Renal pelvis (tissue), 12 donors: ENCODE data around the gene GDAP2. TPM values are rescaled to one million over a fixed set of nuclear protein-coding genes. Genes with fewer than 3 reads are reported as not detected.
"Not testable (repeated sequence)": the region's sequence is repeated elsewhere in the genome, so short reads cannot be mapped to it uniquely, and the experiment has no call there.

Experiments
- DNase-seq: peaks from one replicate; pipeline ENCODE4 v3.0.0-alpha.2; 2013
- long read RNA-seq, 16 experiments: transcript quantifications; one replicate each; lab custom pipeline, GENCODE V29; 2026
- polyA plus RNA-seq, 3 donors: library from polyadenylated mRNA; unstranded; fragments of 120-200 nt; gene quantifications; one replicate each; pipeline ENCODE4 v1.2.1, GENCODE V29; 2013; ENCODE audit not compliant: insufficient read length in 3 of 3

The GDAP2 gene
- polyA plus RNA-seq = 10 to 100 TPM; 13.7 to 17.2 (median 16.9) TPM
- long read RNA-seq, donor 1, full-length matches to known transcripts = 1 of 1 reads
- long read RNA-seq, donor 1, partial matches to known transcripts = 0 of 1 reads
- long read RNA-seq, donor 1, other reads (novel, unspliced or antisense) = 0 of 1 reads
- long read RNA-seq, donor 2, full-length matches to known transcripts = 3 of 3 reads
- long read RNA-seq, donor 2, partial matches to known transcripts = 0 of 3 reads
- long read RNA-seq, donor 2, other reads (novel, unspliced or antisense) = 0 of 3 reads
- long read RNA-seq, donor 3, full-length matches to known transcripts = 1 of 1 reads
- long read RNA-seq, donor 3, partial matches to known transcripts = 0 of 1 reads
- long read RNA-seq, donor 3, other reads (novel, unspliced or antisense) = 0 of 1 reads
- long read RNA-seq, donor 4, full-length matches to known transcripts = 2 of 2 reads
- long read RNA-seq, donor 4, partial matches to known transcripts = 0 of 2 reads
- long read RNA-seq, donor 4, other reads (novel, unspliced or antisense) = 0 of 2 reads
- long read RNA-seq, donor 5, full-length matches to known transcripts = 1 of 1 reads
- long read RNA-seq, donor 5, partial matches to known transcripts = 0 of 1 reads
- long read RNA-seq, donor 5, other reads (novel, unspliced or antisense) = 0 of 1 reads
- long read RNA-seq, donor 6, full-length matches to known transcripts = 2 of 2 reads
- long read RNA-seq, donor 6, partial matches to known transcripts = 0 of 2 reads
- long read RNA-seq, donor 6, other reads (novel, unspliced or antisense) = 0 of 2 reads
- long read RNA-seq, donor 7 = 0 reads
- long read RNA-seq, donor 8 = 0 reads
- long read RNA-seq, donor 9, full-length matches to known transcripts = 1 of 1 reads
- long read RNA-seq, donor 9, partial matches to known transcripts = 0 of 1 reads
- long read RNA-seq, donor 9, other reads (novel, unspliced or antisense) = 0 of 1 reads
- long read RNA-seq, donor 10, full-length matches to known transcripts = 1 of 1 reads
- long read RNA-seq, donor 10, partial matches to known transcripts = 0 of 1 reads
- long read RNA-seq, donor 10, other reads (novel, unspliced or antisense) = 0 of 1 reads
- long read RNA-seq, donor 11, full-length matches to known transcripts = 2 of 2 reads
- long read RNA-seq, donor 11, partial matches to known transcripts = 0 of 2 reads
- long read RNA-seq, donor 11, other reads (novel, unspliced or antisense) = 0 of 2 reads
- long read RNA-seq, donor 12, full-length matches to known transcripts = 2 of 2 reads
- long read RNA-seq, donor 12, partial matches to known transcripts = 0 of 2 reads
- long read RNA-seq, donor 12, other reads (novel, unspliced or antisense) = 0 of 2 reads
- long read RNA-seq, donor 13, full-length matches to known transcripts = 2 of 2 reads
- long read RNA-seq, donor 13, partial matches to known transcripts = 0 of 2 reads
- long read RNA-seq, donor 13, other reads (novel, unspliced or antisense) = 0 of 2 reads
- long read RNA-seq, donor 14 = 0 reads
- long read RNA-seq, donor 15, full-length matches to known transcripts = 1 of 1 reads
- long read RNA-seq, donor 15, partial matches to known transcripts = 0 of 1 reads
- long read RNA-seq, donor 15, other reads (novel, unspliced or antisense) = 0 of 1 reads
- long read RNA-seq, donor 16, full-length matches to known transcripts = 3 of 3 reads
- long read RNA-seq, donor 16, partial matches to known transcripts = 0 of 3 reads
- long read RNA-seq, donor 16, other reads (novel, unspliced or antisense) = 0 of 3 reads

GRCh38 chr1:117929343-117930172 is at the start of gene GDAP2, which contains the start of gene WDR3:
Gene GDAP2 (minus strand): TSS chr1:117929621. CDS start chr1:117920357, 9,264 bp downstream.
Gene WDR3 (plus strand): TSS chr1:117929739. CDS start chr1:117933320, 3,581 bp downstream.
- DNase-seq = peak; percentile 98

GRCh38 chr1:117976381-117976780 is 47.0 kb upstream of the GDAP2 start:
- DNase-seq = no peak

GRCh38 chr1:117971777-117972176 is 42.4 kb upstream of the GDAP2 start:
- no peak for DNase-seq

GRCh38 chr1:117970252-117970651 is 40.8 kb upstream of the GDAP2 start:
- DNase-seq = peak; percentile 62

- no peak for DNase-seq
These were observed 38.5 kb upstream of the GDAP2 start for GRCh38 chr1:117967881-117968280.

- no peak for DNase-seq
These were observed 38.1 kb upstream of the GDAP2 start for GRCh38 chr1:117967477-117967876.

- DNase-seq = no peak
These were observed 35.0 kb upstream of the GDAP2 start for GRCh38 chr1:117964290-117965038.

GRCh38 chr1:117959364-117959763 is 29.9 kb upstream of the GDAP2 start:
- no peak for DNase-seq

- no peak for DNase-seq
These were observed 23.0 kb upstream of the GDAP2 start for GRCh38 chr1:117952386-117952785.

GRCh38 chr1:117942293-117942692 is 12.9 kb upstream of the GDAP2 start:
- no peak for DNase-seq

- no peak for DNase-seq
These were observed 4.3 kb upstream of the GDAP2 start for GRCh38 chr1:117933769-117934168.

GRCh38 chr1:117932576-117932975 is 3.2 kb upstream of the GDAP2 start:
- DNase-seq = no peak

GRCh38 chr1:117930484-117930883 is 1.1 kb upstream of the GDAP2 start:
- DNase-seq = peak; percentile 8

GRCh38 chr1:117930173-117930447 is 689 bp upstream of the GDAP2 start:
- DNase-seq = no peak

GRCh38 chr1:117928881-117929342 is 509 bp downstream of the GDAP2 start:
- peak; percentile 60 for DNase-seq

- no peak for DNase-seq
These were observed 3.4 kb downstream of the GDAP2 start for GRCh38 chr1:117925981-117926380.

GRCh38 chr1:117922717-117923116 is 6.7 kb downstream of the GDAP2 start:
- DNase-seq = not testable (repeated sequence)

- no peak for DNase-seq
These were observed 7.4 kb downstream of the GDAP2 start for GRCh38 chr1:117921991-117922390.

GRCh38 chr1:117919376-117919775 is 10.0 kb downstream of the GDAP2 start:
- DNase-seq = no peak
